WTC11 (cell line): Measurements from ENCODE around the gene ZZZ3. TPM values are rescaled to one million over a fixed set of nuclear protein-coding genes. Genes with fewer than 3 reads are reported as not detected.

Source experiments
- ATAC-seq: fragments of 200-7000 bp; cut with Tn5 transposase; 2 replicates; pipeline ENCODE4 v1.10.0; 2021; ENCODE audit warnings: mild to moderate bottlenecking, moderate library complexity
- CTCF ChIA-PET: fragments of 300-600 bp; sonication (Branson Sonifier 250); formaldehyde crosslinking; loops from one replicate; lab custom pipeline; 2021; ENCODE audit warnings: antibody characterized with exemption; lab: Charles Lee
- POLR2A ChIA-PET: fragments of 350-600 bp; sonication (Branson Sonifier 250); formaldehyde crosslinking; loops from one replicate; lab custom pipeline; 2021; ENCODE audit warnings: antibody characterized with exemption; lab: Charles Lee
- DNase-seq: peaks from one replicate; pipeline ENCODE4 v3.0.0; 2021; ENCODE audit warnings: low spot score
- H3K27ac Mint-ChIP-seq: 2 replicates; pipeline ENCODE4 v1.8.0; 2021; ENCODE audit warnings: mixed read lengths
- H3K27me3 Mint-ChIP-seq: 2 replicates; pipeline ENCODE4 v1.8.0; 2021; ENCODE audit warnings: low read depth, mild to moderate bottlenecking, moderate library complexity, mixed read lengths
- H3K36me3 Mint-ChIP-seq: 2 replicates; pipeline ENCODE4 v1.8.0; 2021; ENCODE audit warnings: mixed read lengths
- H3K4me1 Mint-ChIP-seq: 2 replicates; pipeline ENCODE4 v1.8.0; 2022; ENCODE audit warnings: mixed read lengths
- H3K4me3 Mint-ChIP-seq: 2 replicates; pipeline ENCODE4 v1.8.0; 2021; ENCODE audit warnings: mild to moderate bottlenecking, moderate library complexity, mixed read lengths
- H3K9me3 Mint-ChIP-seq: 2 replicates; pipeline ENCODE4 v1.8.0; 2021; ENCODE audit warnings: mixed read lengths
- CBFB ChIP-seq: sonication (generic); formaldehyde crosslinking; IDR thresholded peaks from 2 replicates; pipeline ENCODE4 v1.8.1; 2022; ENCODE audit warnings: mild to moderate bottlenecking, low read depth, missing genetic modification reagents
- ELF4 ChIP-seq: sonication (generic); formaldehyde crosslinking; IDR thresholded peaks from 2 replicates; pipeline ENCODE4 v1.8.1; 2022; ENCODE audit warnings: low read depth, mild to moderate bottlenecking, moderate library complexity, missing genetic modification reagents
- FOXP1 ChIP-seq: sonication (generic); formaldehyde crosslinking; IDR thresholded peaks from 2 replicates; pipeline ENCODE4 v1.8.0; 2022; ENCODE audit warnings: missing genetic modification reagents, mild to moderate bottlenecking, moderate library complexity, borderline replicate concordance
- IRF2 ChIP-seq: sonication (generic); formaldehyde crosslinking; IDR thresholded peaks from 2 replicates; pipeline ENCODE4 v1.8.0; 2022; ENCODE audit warnings: low read depth, missing genetic modification reagents, borderline replicate concordance
- NFYB ChIP-seq: sonication (generic); formaldehyde crosslinking; conservative IDR thresholded peaks from 2 replicates; pipeline ENCODE4 v1.8.0; 2022; ENCODE audit warnings: low read depth, missing genetic modification reagents
- SOX15 ChIP-seq: fragments of 250-450 bp; sonication (Bioruptor Pico); IDR thresholded peaks from 2 replicates; pipeline ENCODE4 v1.9.0; 2021; ENCODE audit warnings: mild to moderate bottlenecking
- ZNF121 ChIP-seq: sonication (generic); formaldehyde crosslinking; IDR thresholded peaks from 2 replicates; pipeline ENCODE4 v1.8.0; 2023; ENCODE audit warnings: missing genetic modification reagents
- ZNF138 ChIP-seq: sonication (generic); formaldehyde crosslinking; conservative IDR thresholded peaks from 2 replicates; pipeline ENCODE4 v1.8.1; 2022; ENCODE audit warnings: mild to moderate bottlenecking, moderate library complexity, missing genetic modification reagents
- total RNA-seq: library from RNA; stranded (reverse); gene quantifications from 3 replicates; pipeline ENCODE4 v1.2.3, GENCODE V29; 2021
- TF ChIP-seq, protein P1 (sequence below): sonication (generic); formaldehyde crosslinking; IDR thresholded peaks from 2 replicates; pipeline ENCODE4 v1.8.1; 2023; ENCODE audit warnings: mild to moderate bottlenecking, missing genetic modification reagents, borderline replicate concordance
- TF ChIP-seq, protein P2 (sequence below): sonication (generic); formaldehyde crosslinking; IDR thresholded peaks from 2 replicates; pipeline ENCODE4 v1.8.1; 2023; ENCODE audit warnings: mild to moderate bottlenecking, moderate library complexity, missing genetic modification reagents
- TF ChIP-seq, protein P3 (sequence below): fragments of 250-450 bp; sonication (Bioruptor Pico); IDR thresholded peaks from 2 replicates; pipeline ENCODE4 v1.9.0; 2021; ENCODE audit warnings: moderate library complexity, mild to moderate bottlenecking, inconsistent platforms, borderline replicate concordance
- TF ChIP-seq, protein P4 (sequence below): fragments of 250-450 bp; sonication (Bioruptor Pico); IDR thresholded peaks from 2 replicates; pipeline ENCODE4 v1.8.0; 2021; ENCODE audit warnings: mild to moderate bottlenecking
- TF ChIP-seq, protein P5 (sequence below): fragments of 250-450 bp; sonication (Bioruptor Pico); IDR thresholded peaks from 2 replicates; pipeline ENCODE4 v1.9.0; 2021; ENCODE audit warnings: mild to moderate bottlenecking
- TF ChIP-seq, protein P6 (sequence below): fragments of 200-600 bp; IDR thresholded peaks from 2 replicates; pipeline ENCODE4 v1.8.0; 2022; ENCODE audit warnings: antibody characterized with exemption

Gene ZZZ3
- total RNA-seq, 1 experiment from 2014 or later, result 43.5 TPM

DNA sequence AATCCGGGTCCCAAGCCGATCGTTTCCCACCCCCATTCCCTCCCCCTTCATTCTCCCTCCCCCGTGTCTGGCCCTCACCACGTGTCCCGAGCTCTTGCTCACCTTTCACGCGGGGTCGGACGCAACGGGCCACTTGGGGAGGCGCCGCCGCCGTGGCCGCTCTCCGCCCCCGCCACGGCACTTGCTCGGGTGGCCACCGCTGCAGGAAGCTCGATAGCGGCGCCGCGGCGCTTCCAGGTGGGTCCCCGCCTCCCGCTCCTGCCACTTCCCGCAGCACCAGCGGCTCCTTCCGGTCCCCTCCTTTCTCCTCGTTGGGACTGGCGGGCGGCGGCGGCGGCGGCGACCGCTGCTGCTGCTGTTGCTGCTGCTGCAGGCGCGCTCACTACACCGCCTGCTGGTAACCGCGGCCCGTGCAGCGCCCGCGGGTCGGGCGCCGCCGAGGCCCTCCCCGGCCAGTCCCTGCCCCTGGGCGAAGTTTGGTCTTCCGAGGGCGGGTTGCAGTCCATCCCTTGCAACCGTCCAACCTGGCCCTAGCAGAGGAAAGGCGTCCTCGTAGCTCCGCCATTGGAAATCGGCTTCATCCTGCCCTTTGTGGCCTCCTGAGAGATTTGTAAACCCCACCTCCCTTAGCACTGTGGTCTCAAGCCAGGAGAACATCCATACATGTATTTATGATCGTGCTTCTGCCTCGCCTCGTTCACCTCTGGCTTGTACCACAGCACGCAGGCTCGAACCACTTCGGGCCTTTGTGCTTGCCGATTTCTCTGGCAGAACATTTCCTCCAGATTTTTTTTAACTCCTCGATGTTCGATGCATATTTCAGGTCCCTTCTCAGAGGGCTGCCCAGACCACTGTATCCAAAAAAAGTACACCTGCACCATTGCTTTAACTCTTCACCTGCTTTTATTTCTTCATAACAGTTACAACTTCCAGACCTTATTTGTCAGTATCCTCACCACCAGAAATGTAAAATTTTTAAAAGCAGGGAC lies 996 bp upstream of the ZZZ3 start (continued):
- TF ChIP-seq, protein P1, sequence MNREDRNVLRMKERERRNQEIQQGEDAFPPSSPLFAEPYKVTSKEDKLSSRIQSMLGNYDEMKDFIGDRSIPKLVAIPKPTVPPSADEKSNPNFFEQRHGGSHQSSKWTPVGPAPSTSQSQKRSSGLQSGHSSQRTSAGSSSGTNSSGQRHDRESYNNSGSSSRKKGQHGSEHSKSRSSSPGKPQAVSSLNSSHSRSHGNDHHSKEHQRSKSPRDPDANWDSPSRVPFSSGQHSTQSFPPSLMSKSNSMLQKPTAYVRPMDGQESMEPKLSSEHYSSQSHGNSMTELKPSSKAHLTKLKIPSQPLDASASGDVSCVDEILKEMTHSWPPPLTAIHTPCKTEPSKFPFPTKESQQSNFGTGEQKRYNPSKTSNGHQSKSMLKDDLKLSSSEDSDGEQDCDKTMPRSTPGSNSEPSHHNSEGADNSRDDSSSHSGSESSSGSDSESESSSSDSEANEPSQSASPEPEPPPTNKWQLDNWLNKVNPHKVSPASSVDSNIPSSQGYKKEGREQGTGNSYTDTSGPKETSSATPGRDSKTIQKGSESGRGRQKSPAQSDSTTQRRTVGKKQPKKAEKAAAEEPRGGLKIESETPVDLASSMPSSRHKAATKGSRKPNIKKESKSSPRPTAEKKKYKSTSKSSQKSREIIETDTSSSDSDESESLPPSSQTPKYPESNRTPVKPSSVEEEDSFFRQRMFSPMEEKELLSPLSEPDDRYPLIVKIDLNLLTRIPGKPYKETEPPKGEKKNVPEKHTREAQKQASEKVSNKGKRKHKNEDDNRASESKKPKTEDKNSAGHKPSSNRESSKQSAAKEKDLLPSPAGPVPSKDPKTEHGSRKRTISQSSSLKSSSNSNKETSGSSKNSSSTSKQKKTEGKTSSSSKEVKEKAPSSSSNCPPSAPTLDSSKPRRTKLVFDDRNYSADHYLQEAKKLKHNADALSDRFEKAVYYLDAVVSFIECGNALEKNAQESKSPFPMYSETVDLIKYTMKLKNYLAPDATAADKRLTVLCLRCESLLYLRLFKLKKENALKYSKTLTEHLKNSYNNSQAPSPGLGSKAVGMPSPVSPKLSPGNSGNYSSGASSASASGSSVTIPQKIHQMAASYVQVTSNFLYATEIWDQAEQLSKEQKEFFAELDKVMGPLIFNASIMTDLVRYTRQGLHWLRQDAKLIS (CRISPR knock-in tag), result no peak

DNA sequence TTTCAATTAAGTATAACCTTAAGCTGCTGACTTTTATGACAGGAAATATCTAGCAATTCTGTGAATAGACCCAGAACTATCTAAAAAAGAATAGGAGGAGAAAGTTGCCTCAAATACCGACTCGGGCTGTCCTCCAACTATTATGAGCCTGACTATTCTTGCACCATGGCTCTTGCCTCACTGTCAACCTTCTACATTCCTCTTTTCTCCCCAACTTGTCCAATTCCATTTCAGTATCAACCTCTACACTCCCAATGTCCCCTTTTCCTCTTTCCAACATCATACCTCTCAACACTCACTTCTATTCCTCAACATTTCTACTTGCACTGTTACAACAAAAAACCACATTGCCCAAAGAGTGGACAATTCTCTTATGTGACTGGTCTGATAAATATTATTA lies 2.3 kb downstream of the ZZZ3 start:
- POLR2A ChIA-PET, result no interaction called here
- no peak for ATAC-seq
- Mint-ChIP-seq H3K4me1 (peaks cover 32% of the 10 kb centered on the region), H3K36me3 (no peaks in the 10 kb centered on the region), H3K9me3 (no peaks in the 10 kb centered on the region), H3K27me3 (no peaks in the 10 kb centered on the region), H3K4me3 (peak overlapping the region; percentile 2; the same call in 1 of the 2 replicates), H3K27ac (peak overlapping the region; percentile 7; the same call in 1 of the 2 replicates)
- no peak for DNase-seq
- TF ChIP-seq NFYB (CRISPR knock-in tag), result no peak
- TF ChIP-seq, protein P2, sequence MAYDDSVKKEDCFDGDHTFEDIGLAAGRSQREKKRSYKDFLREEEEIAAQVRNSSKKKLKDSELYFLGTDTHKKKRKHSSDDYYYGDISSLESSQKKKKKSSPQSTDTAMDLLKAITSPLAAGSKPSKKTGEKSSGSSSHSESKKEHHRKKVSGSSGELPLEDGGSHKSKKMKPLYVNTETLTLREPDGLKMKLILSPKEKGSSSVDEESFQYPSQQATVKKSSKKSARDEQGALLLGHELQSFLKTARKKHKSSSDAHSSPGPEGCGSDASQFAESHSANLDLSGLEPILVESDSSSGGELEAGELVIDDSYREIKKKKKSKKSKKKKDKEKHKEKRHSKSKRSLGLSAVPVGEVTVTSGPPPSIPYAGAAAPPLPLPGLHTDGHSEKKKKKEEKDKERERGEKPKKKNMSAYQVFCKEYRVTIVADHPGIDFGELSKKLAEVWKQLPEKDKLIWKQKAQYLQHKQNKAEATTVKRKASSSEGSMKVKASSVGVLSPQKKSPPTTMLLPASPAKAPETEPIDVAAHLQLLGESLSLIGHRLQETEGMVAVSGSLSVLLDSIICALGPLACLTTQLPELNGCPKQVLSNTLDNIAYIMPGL (CRISPR knock-in tag), result no peak
- TF ChIP-seq, protein P3, sequence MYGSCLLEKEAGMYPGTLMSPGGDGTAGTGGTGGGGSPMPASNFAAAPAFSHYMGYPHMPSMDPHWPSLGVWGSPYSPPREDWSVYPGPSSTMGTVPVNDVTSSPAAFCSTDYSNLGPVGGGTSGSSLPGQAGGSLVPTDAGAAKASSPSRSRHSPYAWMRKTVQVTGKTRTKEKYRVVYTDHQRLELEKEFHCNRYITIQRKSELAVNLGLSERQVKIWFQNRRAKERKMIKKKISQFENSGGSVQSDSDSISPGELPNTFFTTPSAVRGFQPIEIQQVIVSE (CRISPR knock-in tag), result no peak
- CTCF ChIA-PET, result no interaction called here

DNA sequence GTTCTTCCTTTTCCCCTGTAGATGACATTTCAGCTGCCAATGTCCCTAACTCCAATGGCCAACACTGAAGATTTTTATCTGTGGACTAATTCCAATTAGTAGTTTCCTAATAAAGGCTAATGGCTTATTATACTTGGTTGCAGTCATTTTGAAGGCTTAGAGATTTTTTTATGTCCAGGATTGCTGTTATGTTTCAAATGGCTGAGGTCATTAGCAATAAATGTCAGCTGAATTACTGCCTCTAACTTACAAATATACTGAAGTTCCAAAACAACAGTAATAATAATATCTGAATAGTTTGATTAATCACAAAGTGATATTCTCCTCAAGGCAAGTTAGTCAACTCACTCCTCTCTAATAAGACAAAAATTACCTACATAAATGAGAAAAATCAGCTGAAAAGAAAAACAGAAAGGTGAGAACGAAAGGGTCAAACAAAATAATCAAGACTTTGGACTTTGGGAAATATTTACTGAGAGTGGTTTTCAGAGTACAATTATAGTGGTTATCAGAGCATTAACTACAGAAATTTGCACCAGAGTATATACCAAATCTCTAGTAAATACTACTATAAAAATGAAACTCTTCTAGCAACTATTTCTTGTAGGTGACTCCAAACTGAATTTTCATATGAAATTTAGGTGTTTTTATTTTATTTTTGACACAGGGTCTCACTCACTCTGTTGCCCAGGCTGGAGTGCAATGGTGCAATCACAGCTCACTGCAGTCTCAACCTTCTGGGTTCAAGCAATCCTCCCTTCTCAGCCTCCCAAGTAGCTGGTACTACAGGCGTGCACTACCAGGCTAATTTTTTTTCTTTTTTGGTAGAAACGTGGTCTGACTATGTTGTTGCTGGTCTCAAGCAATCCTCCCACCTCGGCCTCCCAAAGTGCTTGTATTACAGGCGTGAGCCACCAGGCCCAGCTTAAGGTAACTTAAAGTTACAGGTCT lies 3.5 kb downstream of the ZZZ3 start:
- ChIA-PET POLR2A (no interaction called here), CTCF (interaction anchor here (0.6 kb wide), 1 partner anchor 209 kb away, joined by 4 read pairs; no protein-coding TSS in a partner anchor)
- Mint-ChIP-seq H3K4me1 (peaks cover 23% of the 10 kb centered on the region), H3K9me3 (no peaks in the 10 kb centered on the region), H3K27ac (no peak overlapping the region), H3K36me3 (no peaks in the 10 kb centered on the region), H3K27me3 (no peaks in the 10 kb centered on the region), H3K4me3 (no peak overlapping the region)
- DNase-seq (no peak), ATAC-seq (no peak)
- TF ChIP-seq ZNF121 (CRISPR knock-in tag), result no peak
- TF ChIP-seq, protein P4, sequence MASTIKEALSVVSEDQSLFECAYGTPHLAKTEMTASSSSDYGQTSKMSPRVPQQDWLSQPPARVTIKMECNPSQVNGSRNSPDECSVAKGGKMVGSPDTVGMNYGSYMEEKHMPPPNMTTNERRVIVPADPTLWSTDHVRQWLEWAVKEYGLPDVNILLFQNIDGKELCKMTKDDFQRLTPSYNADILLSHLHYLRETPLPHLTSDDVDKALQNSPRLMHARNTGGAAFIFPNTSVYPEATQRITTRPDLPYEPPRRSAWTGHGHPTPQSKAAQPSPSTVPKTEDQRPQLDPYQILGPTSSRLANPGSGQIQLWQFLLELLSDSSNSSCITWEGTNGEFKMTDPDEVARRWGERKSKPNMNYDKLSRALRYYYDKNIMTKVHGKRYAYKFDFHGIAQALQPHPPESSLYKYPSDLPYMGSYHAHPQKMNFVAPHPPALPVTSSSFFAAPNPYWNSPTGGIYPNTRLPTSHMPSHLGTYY, result no peak
- TF ChIP-seq, protein P5, sequence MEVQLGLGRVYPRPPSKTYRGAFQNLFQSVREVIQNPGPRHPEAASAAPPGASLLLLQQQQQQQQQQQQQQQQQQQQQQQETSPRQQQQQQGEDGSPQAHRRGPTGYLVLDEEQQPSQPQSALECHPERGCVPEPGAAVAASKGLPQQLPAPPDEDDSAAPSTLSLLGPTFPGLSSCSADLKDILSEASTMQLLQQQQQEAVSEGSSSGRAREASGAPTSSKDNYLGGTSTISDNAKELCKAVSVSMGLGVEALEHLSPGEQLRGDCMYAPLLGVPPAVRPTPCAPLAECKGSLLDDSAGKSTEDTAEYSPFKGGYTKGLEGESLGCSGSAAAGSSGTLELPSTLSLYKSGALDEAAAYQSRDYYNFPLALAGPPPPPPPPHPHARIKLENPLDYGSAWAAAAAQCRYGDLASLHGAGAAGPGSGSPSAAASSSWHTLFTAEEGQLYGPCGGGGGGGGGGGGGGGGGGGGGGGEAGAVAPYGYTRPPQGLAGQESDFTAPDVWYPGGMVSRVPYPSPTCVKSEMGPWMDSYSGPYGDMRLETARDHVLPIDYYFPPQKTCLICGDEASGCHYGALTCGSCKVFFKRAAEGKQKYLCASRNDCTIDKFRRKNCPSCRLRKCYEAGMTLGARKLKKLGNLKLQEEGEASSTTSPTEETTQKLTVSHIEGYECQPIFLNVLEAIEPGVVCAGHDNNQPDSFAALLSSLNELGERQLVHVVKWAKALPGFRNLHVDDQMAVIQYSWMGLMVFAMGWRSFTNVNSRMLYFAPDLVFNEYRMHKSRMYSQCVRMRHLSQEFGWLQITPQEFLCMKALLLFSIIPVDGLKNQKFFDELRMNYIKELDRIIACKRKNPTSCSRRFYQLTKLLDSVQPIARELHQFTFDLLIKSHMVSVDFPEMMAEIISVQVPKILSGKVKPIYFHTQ (CRISPR knock-in tag), result no peak
- TF ChIP-seq, protein P6, sequence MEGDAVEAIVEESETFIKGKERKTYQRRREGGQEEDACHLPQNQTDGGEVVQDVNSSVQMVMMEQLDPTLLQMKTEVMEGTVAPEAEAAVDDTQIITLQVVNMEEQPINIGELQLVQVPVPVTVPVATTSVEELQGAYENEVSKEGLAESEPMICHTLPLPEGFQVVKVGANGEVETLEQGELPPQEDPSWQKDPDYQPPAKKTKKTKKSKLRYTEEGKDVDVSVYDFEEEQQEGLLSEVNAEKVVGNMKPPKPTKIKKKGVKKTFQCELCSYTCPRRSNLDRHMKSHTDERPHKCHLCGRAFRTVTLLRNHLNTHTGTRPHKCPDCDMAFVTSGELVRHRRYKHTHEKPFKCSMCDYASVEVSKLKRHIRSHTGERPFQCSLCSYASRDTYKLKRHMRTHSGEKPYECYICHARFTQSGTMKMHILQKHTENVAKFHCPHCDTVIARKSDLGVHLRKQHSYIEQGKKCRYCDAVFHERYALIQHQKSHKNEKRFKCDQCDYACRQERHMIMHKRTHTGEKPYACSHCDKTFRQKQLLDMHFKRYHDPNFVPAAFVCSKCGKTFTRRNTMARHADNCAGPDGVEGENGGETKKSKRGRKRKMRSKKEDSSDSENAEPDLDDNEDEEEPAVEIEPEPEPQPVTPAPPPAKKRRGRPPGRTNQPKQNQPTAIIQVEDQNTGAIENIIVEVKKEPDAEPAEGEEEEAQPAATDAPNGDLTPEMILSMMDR, result no peak
- no peak for TF ChIP-seq FOXP1 (CRISPR knock-in tag)
- no peak for TF ChIP-seq CBFB (CRISPR knock-in tag)
- TF ChIP-seq ELF4 (CRISPR knock-in tag), result no peak
- TF ChIP-seq ZNF138 (CRISPR knock-in tag), result no peak
- no peak for TF ChIP-seq IRF2 (CRISPR knock-in tag)
- no peak for TF ChIP-seq SOX15 (CRISPR knock-in tag)
